Glomerular endothelial cell (primary cell): ENCODE results near the gene OSBPL8. TPM values are rescaled to one million over a fixed set of nuclear protein-coding genes. Genes with fewer than 3 reads are reported as not detected.

ENCODE experiments used
- DNase-seq: peaks from one replicate; pipeline ENCODE4 v3.0.0-alpha.2; 2011; ENCODE audit warnings: low read depth, low spot score; ENCODE audit errors: extremely low read depth
- total RNA-seq: library from RNA; depleted of rRNA; stranded (reverse); fragments of >200 nt; gene quantifications from 2 replicates; pipeline ENCODE4 v1.2.3, GENCODE V29; 2015

OSBPL8 gene
- total RNA-seq, 1 donor from 2014 or later: 55.0 TPM

GRCh38 chr12:76558684-76559399 is 729 bp downstream of the OSBPL8 start:
- DNase-seq: no peak

GRCh38 chr12:76556368-76556767 is 3.2 kb downstream of the OSBPL8 start:
- no peak for DNase-seq

DNA sequence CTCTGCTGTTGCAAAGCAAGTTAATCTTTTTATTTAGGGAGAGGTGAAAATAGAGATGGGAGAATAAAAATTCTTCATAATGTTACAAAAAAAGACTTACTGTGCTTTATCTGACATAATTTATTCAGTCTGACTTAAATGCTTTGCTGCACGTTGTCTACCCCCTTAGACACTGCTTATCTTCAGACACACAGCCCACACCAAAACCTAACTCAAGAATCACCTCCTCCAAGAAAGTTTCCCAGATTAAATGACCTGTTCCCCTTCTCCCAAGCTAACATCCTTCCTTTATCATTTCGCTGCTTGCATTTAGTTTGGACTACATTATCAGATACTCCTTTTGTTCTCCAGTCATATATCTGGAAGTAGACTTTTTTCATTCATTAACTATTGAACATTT is 3.8 kb downstream of the OSBPL8 start:
- DNase-seq: no peak

DNA sequence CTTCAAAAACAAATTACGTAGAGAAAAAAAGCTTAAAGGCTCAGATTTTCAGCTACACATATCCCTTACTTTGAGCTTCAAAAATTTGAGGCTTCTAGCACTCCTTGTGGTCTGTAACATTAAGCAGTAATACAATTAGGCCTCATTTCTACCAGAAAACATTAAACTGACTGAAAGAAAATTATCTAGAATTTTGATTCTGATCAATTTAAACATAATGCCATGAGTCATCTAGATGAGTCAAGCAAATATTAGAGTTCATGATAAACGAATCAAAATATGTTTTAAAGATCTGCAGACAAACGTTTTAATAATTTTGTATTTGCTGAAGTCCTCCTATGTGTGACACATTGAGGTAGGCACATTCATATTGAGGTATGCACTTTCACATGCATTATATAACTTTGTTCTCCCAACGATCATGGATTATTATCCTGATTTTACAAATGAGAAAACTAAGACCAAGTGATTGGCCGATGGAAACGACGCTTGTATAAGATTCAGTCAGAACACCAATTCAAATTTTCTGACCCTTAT is 4.3 kb downstream of the OSBPL8 start:
- DNase-seq: no peak

- no peak for DNase-seq
Measured at GRCh38 chr12:76554405-76555230, 5.0 kb downstream of the OSBPL8 start.

DNA sequence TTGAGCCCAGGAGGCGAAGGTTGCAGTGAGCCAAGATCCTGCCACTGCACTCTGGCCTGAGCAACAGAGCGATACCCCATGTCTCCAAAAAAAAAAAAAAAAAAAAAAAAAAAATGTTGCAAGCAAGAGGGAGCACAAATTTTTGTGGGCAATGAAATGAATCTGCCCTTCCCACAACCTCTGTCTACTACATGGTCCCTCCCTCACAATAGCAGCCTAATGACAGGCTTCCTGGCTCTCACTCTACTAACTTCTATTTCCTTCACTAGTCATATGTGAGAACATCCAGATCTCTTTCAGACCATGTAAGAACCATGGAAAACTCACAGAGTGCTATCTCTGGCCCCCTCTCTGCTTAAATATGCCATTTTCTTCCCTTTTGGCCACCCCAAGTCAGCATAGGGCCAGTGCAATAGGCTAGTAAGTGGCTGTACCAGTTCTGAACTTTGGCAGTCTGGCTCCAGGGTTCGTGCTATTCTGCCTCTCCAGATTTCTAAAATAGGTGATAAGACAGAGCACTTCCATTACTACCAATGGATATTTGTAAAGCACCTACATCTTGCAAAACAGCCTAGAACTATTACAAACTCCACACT is 7.1 kb downstream of the OSBPL8 start:
- no peak for DNase-seq

GRCh38 chr12:76551482-76551888 is 8.1 kb downstream of the OSBPL8 start:
- DNase-seq: no peak

DNA sequence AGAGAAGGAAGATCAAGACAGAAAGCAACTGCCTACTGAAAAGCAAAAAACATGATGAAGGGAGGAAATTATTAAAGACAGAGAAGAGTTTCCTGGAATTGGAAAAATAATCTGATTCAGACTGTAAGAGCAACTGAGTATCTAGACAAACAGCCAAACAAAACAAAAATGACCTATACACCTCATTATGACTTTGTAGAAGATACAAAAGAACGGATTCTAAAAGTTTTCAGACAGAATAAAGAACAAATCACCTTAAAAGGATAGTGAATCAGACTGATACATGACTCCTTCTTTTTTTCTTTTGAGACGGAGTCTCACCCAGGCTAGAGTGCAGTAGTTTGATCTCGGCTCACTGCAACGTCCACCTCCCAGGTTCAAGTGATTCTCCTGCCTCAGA is 10.4 kb downstream of the OSBPL8 start:
- no peak for DNase-seq

GRCh38 chr12:76548222-76548837 is 11.2 kb downstream of the OSBPL8 start:
- no peak for DNase-seq

DNA sequence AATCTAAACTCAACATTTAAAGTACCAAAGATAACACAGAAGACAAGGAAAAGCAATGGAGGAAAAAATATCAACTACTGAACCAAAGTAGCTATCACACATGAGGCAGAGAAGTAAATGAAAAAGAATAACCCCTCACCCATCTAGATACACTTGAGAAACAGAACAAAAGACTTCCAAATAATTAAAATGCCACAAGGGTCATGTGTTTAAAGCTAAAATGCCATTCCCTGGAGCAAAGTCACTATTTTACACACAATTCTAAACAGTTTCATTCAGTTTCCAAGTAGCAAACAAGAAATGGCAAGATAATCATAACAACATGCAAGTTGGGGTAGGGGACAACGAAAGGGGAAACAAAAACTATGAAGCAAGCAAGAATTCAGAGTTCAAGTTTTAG is 12.0 kb downstream of the OSBPL8 start:
- no peak for DNase-seq

DNA sequence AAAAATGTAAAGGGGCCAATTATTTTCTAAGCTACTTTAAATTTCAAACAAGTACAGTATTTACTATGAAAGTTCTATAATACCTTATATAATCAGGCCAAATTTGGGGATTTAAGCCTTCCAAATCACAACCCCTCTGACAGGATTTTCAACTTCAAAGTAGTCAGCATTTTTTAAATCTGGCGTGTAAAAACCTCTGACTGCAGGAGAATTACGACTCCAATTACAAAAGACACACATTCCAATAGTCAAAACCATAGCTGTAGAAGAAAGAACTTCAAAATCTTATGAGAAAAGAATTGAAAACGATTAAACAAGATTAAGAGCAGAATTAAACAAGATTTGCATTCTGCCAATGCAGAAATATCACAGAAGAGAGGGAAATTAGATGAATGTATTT is 12.7 kb downstream of the OSBPL8 start:
- no peak for DNase-seq

GRCh38 chr12:76545486-76545885 is 14.1 kb downstream of the OSBPL8 start:
- DNase-seq: no peak

DNA sequence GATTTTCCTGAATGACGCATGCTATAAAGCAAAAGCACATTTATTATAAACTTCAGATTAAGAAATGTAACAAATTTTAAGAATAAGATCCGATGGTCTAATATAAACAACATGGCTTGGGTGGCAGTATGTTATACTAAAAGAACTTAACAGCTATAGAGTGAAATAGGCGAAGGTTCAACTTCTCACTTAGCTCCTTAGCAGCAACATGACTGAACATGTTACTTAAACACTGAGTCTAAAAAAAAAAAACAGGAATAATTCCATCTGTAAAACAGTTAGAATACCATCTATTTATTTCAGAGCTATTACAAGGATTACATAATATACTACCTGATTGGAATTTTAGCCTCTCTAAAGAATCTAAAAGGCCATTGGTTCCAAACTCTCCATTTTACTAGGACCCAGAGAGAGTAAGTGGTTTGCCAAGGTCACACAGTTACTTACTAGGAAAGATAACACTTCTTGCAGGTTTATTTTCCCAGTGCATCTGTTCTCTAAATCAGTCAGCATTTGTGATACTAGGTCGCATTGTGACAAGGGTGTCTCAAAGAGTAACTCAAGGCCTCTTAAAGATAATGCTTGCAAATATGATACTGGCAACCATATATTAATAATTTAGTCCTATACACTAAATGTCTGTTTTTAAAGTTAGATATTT is 14.8 kb downstream of the OSBPL8 start:
- no peak for DNase-seq

GRCh38 chr12:76543813-76544347 is 15.7 kb downstream of the OSBPL8 start:
- no peak for DNase-seq

GRCh38 chr12:76542908-76543307 is 16.7 kb downstream of the OSBPL8 start:
- DNase-seq: no peak

- DNase-seq: no peak
Measured at GRCh38 chr12:76539727-76540126, 19.8 kb downstream of the OSBPL8 start.

GRCh38 chr12:76537923-76538322 is 21.6 kb downstream of the OSBPL8 start:
- no peak for DNase-seq

GRCh38 chr12:76536546-76536945 is 23.0 kb downstream of the OSBPL8 start:
- no peak for DNase-seq

GRCh38 chr12:76535170-76535569 is 24.4 kb downstream of the OSBPL8 start:
- DNase-seq: no peak

GRCh38 chr12:76533331-76533730 is 26.2 kb downstream of the OSBPL8 start:
- no peak for DNase-seq
